GM18519 (cell line): ENCODE measurements around the gene C17orf114.
"Not testable (repeated sequence)": the region's sequence is repeated elsewhere in the genome, so short reads cannot be mapped to it uniquely, and the experiment has no call there.

Source experiments
- ATAC-seq: cut with Tn5 transposase; IDR thresholded peaks from one replicate; pipeline ENCODE4 v1.9.1; 2021; ENCODE audit warnings: mild to moderate bottlenecking, moderate library complexity; ENCODE audit not compliant: unreplicated experiment, low FRiP score

Gene C17orf114

DNA sequence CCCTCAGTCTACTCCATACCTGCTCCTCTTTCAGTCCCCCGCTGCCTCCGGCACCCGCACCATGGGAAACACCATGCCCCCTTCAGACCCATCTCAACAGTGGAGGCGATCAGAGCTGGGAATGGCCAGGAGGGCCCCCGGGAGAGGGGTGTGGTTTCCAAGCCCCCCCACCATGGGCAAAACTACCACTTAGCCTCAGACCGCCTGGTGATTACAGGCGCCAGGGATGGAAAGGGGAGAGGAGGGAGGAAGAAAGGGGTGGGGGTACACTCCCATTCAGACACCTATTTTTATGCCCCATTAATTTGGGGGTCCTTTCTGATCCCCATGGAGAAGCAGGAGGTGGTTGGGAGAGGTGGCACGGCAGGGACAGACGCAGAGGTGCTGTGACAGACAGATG is at the start of gene C17orf114:
TSS of gene C17orf114 (minus strand) at position 101 of the 400 bp plus-strand sequence.
- ATAC-seq: no peak

DNA sequence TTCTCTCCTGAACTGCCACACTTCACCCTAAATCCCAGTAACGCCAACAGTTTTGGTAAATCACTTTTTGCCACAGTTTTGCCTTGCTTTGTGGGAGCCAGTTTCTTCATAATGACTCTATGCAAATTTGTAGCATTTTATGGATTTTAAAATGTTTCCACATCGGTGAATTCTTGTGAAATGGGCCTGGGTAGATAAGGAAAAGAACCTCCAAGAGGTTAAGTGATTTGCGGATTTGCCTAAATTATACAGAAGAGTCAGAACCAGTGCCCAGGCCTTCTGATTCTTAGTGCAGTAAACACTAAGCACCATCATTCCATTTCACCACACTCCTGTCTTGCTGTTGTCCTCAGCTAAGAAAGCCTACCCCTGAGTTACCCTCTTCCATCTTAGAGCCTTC is 49.0 kb upstream of the C17orf114 start:
- ATAC-seq: no peak

DNA sequence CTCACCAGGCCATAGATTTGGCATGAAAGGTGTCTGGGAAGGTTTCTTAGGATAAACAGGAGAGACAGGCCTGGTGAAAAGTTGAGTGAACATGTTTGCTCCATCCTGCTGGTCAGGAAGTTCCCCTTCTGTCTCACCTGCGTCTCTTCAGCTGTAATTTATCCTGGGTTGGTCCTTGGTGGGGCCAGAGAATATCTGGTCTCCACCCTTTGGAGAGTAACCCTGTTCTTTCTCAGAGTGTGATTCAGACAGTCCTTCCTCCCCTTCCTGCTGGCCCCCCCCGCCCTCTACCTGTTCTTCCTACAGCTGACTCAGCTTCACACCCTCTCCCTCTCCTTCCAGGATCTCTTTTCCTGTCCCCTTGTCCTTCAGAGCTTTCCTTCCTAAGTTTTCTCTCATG is 48.1 kb upstream of the C17orf114 start:
- no peak for ATAC-seq

DNA sequence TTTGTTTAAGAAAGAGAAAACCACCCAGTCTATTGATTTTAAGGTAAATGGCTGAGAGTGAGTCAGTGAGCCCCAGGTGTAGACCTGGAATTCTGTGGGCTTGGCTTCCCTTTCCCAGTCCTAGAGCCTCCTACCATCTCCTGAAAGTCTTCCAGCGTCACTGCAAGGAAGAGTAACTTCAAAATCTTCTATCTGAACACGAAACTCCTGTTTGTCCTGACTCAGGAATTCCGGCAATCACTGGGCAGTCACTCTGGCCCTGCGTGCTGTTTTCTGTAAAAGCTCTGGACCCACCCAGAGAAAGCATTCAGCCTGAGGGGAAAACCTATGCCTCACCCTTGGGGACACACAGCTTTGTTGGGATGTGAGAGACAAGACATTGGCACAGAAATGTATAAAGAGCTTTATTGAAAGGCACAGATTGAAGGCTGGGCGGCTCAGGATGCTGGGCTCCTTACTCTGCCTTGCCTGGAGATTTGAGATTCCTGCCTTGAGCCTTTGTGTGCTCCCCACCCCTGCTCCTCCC is 46.9 kb upstream of the C17orf114 start:
- no peak for ATAC-seq

DNA sequence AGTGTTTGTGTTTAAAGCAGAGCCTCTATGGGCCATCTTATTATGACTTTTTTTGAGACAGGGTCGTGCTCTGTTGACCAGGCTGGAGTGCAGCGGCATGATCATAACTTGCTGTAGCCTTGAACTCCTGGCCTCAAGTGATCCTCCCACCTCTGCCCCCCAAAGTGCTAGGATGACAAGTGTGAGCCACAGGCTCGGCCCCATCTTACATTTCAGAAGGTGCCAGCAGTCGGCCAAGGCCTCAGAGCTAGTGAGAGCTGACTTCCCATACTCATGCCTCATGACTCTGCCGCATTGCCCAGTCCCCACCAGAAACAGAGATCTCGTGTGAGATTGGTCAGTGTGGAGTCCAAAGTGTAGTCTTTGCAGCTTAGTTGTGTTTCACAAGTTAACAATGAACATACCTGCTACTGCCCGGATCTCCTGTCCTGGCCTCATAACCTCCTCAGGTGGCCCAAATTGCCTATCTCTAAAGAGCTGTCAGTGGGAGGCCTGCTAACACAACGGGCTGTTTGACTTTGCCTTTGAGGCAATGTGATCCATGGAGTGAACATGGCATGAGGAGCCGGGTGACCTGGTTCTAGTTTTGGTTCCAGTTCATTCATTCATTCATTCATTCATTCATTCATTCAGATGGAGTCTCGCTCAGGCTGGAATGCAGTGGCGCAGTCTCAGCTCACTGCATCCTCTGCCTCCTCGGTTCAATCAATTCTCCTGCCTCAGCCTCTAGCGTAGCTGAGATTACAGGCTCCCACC is 44.7 kb upstream of the C17orf114 start:
- no peak for ATAC-seq

DNA sequence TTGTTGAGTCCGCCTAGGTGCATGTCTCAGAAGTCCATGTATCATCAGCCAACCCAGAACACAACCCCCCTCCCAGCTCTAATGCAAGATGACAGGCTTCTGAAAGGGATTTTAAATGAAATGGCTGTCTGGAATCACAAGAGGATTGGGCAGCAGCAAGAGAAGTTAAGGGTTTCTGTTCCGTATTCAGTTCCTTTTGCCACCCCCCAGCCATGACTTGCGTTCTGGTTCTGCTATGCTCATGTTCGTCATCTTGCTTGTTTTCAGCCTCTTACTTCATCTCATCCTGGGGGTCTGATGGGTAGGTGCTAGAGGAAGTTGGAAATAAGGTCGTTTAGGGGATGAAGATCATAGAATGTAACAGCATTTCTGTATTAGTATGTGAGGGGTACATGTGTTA is 43.0 kb upstream of the C17orf114 start:
- ATAC-seq: no peak

DNA sequence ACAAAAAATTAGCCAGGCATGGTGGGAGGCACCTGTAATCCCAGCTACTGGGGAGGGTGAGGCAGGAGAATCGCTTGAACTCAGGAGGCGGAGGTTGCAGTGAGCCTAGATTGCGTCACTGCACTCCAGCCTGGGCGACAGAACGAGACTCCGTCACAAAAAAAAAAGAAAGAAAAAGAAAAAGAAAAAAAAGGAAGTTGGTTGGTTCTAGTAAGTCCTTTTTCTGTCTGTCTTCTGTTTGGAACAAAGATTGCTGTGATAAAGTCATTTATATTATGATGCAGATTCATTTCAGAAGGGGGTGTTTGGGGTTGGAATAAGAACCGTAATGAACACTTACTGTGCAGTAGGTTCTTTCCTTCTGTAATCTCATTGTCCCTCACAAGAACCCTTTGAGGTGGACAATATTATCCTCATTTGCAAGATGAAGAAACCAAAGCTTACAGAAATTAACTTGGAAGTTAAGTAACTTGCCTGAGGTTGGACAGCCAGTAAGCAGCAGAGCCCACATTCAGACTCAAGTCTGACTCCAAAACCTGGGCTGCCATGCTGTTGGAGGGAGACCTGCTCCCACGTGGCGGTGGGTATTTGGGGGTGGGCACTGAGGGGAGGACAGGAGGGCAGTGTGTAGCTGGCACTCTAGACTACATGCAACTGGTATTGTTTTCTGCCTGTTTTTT is 41.3 kb upstream of the C17orf114 start:
- ATAC-seq: no peak

DNA sequence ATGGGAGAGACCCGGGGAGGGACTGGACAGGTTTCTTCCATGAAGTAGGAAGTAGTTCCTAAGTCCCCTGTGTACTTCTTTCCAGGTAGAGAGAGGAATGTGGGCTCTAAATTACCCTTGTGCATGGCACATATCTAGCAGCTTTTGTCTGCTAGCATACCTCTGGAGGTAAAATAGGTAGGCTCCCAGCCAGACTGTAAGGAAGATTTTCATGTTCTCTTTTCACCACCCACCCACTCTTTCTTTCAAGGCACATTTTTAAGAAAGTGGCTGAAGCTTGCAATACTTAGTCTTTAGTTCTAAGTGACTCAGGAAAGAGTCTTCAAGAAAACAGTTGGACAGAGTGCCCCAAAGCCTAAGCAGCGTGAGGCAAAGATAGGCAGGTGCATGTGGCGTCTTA is 40.2 kb upstream of the C17orf114 start:
- ATAC-seq: no peak

DNA sequence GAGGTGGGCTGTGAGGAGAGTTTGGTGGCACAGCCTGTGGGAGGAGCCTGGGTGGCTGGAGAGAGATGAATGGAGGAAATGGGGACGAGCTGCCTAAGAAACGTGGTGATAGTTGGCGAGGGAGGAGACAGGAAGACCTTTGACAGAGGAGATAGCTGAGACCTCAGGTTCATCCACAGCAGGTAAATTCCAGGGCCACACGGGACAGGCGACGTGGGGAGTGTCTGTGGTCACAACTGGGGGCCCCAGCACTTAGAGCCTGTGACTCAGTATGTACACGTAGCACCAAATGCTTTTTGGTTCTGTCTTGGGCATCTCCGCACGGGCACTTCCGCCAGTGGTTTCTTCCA is 38.7 kb upstream of the C17orf114 start:
- ATAC-seq: no peak

DNA sequence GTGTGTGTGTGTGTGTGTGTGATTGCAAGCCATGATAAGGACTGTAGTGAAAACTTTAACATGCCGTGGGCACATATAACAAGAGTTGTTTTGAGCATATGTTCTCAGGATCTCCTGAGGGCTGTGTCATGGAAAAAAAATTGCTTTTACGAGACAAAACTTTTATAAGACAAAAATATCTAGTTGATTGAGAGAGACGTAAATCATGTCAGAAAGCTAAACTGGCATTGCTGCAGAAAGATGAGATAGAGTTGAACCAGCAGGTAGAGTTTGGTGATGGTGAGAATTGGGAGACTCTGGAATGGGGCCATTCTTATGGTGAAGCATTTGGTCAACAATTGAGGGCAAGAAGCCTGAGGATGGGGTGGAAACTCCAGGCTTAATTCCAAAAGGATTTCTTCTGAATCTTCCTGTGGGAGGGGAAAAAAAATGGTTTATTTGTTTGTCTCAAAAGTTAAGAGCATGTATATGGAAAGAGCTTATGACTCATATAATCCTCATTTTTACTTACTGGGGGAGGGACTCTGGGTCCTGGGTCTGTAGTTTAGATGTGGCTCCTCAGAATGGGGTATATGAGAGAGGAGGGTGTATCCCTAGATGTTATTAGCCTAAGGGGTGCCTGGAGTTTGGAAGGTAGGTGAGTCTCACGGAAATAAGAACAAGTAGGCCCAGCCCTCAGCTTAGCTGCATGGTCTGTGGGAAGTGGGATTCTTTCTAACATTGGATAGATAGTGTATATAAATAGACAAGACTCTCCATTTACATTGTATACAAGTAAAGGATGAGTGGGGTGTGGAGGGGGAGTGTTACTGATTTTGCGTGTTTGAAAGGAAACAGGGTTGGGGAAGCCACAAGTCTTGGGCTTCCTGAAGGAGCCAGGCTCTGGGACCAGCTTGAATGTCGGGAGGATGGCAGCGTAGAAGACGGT is 38.1 kb upstream of the C17orf114 start:
- no peak for ATAC-seq

DNA sequence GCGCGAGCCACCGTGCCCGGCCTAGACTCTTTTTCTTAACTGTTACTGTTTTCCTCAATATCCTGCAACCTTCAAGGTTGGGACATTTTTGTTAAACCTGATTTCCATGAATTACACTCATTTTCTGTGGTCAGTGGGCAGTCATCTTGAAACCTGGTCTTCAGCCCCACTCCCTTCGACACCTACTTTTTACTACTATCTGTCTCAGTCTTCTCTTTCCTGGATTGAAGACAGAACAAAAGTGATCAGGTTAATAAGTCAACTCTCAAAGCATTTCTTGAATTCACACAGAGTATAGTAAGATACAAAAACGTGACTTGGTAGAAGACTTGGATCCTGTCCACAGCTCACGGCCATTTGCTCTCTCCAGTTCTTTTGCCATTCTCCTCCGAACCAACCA is 37.1 kb upstream of the C17orf114 start:
- no peak for ATAC-seq

DNA sequence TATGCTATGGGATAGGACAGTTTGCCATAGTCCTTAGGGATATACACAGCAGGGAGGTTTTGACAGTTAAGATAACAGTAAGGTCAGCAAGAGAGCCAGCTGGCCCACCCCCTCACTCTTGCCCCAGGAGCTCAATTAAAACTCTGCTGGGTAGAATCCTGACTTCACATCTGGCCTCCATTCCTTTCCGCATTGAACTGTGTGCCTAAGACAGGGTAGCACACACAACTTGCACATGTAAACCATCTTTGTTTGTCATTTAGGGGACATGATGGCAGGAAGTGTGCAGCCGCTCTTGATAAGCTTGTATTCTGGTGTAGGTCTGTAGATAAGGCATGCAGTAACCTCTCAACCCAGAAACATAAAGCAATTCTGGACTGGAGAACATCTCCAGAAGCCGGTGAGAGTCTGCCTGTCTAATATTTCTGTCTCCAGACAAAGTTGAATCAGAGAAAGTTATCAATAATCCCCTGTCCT is 36.2 kb upstream of the C17orf114 start:
- ATAC-seq: no peak

DNA sequence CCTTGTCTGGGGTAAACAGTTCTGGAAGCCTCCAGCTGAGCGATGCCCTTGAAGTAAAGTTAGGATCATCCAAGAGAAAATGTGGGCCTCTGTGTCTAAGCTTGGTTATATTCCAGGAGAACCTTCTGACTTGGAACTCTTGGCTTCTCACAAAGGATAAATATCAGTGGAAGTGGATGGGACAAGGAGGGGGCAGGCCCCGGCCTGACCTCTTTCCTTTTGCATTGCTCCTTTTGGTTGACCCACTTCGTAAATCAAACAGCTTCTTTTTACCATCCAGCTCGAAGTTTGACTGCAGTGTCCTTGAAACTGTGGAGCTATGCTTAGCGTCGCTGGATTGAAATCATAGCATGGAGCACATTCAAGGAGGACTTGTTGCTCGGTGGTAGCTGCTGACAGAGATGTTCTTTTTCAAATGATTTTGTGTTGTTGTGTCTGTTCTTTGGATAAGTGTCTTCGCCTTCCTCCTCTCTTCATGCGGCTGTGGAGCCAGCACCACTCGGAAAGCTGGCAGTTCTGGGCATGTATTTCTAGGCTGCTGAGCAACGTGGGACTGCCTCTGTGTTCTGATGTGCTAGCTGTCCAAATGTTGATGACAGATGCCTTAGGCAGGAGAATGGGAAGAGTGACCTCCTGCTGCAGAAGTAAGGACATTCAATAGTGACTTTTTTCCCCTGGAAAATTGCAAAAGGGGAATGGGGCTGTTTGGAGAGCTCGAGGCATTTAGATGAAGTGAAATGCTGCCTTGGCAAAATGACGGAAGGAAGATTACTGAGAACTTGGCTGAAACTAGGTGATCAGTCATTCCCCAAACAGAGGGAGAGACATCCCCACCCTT is 35.6 kb upstream of the C17orf114 start:
- no peak for ATAC-seq

DNA sequence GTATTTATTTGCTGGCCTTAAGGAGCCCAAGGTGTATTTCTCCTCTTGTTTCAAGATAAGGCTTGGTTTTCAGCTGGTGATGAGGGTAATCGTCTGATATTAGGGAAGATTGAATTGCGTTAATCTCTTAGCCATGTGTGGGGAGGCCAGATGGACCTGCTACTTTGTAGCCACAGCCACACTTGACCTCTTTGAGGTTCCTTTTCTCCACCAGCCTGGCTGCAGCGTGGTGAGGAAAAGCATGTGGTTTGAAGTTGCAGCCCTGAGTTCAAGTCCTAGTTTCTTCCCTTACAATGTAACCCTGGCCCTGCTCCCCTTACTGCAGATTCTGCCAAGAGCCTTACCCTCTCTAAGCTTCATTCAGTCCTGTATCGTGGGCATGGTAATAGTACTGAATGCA is 34.1 kb upstream of the C17orf114 start:
- ATAC-seq: no peak

DNA sequence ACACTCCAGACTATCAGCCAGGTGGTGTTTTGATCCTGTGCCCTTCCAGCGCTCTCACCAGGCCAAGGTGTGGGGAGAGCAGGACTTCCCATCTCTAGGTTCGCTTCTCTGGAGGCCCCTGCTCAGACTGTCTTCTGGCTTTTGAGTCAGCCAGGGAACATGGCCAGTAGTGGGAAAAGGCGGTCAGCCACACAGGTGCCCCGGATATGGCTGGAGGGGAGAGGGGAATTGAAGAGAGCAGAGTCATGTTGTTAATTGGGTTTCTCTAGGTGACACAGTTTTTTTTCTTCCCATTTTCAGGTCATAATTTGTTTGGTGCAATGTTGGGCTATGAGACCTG is 32.5 kb upstream of the C17orf114 start:
- no peak for ATAC-seq

DNA sequence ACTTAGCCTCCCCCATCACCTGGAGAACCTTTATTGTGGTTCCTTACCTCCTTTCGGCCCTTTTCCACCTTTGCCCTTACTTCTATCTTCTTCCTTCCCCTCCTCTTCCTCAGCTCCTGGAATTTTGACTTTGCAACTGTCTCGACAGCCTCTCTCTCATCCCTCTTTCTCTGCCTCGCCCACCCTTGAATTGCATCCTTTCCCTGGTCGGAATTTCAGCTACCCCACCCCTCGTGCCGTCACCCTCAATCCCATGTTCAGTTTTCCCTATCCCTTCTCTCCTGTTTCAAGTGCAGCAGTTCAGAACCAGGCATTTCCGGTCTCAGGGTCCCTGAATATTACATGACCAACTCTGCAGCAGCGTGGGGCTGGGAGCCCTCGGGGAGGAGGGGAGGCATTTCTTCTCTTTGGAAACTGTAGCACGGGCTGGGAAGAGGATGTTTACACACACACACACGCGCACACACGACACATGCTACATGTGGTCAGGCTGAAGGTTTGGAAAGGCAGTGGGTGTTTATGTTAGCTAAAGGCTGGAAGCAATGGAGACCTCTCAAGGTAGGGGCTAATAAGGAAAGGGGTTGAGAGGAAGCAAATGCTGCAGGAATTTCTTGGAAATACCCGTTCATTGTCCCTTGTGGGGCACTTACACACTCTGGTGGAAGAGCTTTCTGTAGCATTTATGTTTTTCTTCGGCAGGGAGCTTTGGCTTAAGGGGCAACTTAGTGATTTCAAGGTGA is 32.0 kb upstream of the C17orf114 start:
- ATAC-seq: no peak

DNA sequence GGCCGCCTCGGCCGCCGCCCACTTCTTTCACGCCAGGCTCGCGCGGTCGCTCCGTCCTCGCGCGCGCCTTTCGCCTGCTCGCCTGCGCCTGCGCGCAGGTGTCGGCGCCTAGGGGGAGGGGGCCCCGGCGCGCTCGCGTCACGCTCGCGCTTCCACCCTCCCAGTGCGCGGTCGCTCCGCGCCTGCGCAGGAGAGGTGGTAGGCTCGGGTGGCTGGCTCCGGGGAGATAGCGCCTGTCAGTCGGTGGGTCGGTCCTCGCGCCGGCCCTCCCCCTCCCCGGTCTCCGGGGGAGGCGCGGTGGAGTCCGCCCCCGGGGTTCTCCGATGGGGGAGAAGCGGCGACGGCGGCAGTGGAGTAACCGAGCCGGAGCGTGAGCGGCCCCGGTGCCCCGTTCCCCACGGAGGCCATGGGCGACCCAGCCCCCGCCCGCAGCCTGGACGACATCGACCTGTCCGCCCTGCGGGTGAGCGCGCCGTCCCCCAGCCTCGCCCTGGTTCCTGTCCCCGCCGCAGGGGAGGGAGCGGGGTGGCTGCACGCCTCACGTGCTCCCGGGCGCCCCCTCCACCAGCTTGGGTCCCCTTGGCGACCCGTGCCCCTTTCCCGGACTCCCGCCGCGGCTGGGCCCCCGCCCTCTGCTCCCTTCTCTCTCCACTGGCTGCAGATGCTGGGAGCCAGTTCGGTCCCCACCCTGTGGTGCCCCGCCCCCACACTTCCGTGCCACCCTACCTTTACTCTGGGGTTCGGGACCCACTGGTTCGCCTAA is 31.2 kb upstream of the C17orf114 start, which contains the start of gene MINK1:
TSS of gene MINK1 (plus strand) at position 163 of the 763 bp plus-strand sequence. CDS start at position 407, 244 bp downstream.
- ATAC-seq: peak; percentile 69

DNA sequence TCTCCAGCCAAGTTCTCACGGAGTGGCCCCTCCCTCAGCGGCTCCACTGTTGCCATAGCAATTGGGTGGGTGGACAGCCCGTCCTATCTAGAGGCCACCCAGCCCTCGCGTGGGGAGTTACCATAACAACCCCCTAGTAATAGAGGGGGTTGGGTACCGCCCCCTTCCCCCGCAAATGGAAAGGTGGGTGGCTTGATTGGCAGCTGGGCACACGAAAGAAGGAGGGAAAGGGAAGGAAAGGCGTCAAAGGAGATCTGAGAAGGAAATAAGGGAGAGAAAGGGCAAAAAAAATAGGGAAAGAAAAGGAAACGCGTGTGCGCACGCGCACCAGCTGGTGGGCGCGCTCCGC is 30.7 kb upstream of the C17orf114 start:
- not testable (repeated sequence) for ATAC-seq

DNA sequence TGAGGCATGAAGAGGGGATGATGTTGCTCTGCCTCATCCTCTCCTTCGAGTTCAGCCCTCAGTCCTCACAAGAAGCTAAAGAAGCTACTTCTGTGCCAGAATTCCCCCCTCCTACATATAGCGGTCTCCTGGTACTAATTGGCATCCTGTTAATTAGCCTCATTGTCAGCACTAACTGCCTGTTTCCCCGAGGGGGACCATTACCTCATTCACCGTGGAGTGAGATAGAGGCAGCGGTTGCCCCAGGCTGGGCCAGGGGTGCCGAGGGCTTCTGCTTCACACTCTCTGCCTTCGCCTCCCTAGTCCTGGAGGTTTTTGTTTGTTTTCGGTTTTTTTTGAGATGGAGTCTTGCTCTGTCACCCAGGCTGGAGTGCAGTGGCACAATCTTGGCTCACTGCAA is 25.3 kb upstream of the C17orf114 start:
- no peak for ATAC-seq
